ENCODE data around the gene DPF3.

GRCh38 chr14:72743626-72744025 lies 150.3 kb downstream of the DPF3 start:
- no peak for TF ChIP-seq TAF1 (IDR thresholded peaks at IDR 0.05; ENCODE audit: low read depth)
- TF ChIP-seq YY1 (IDR thresholded peaks at IDR 0.05; ENCODE audit: low read depth): no peak
- TF ChIP-seq, protein P1, sequence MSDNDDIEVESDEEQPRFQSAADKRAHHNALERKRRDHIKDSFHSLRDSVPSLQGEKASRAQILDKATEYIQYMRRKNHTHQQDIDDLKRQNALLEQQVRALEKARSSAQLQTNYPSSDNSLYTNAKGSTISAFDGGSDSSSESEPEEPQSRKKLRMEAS (IDR thresholded peaks at IDR 0.05): no peak
- TF ChIP-seq EGR1 (IDR thresholded peaks at IDR 0.05): no peak
- no peak for TF ChIP-seq EP300 (IDR thresholded peaks at IDR 0.05; ENCODE audit: borderline replicate concordance)
